Measurements from ENCODE around the gene CCDC12. TPM values are rescaled to one million over a fixed set of nuclear protein-coding genes. Genes with fewer than 3 reads are reported as not detected.

CCDC12 gene
- total RNA-seq, 4 donors from 2014 or later: 43.2 to 60.6 (median 51.8) TPM

GRCh38 chr3:46943237-46944187 lies 33.0 kb downstream of the CCDC12 start:
- H3K4me1 ChIP-seq: peaks cover 57 to 80% of the 10 kb centered on the region in 2 donors
- H3K27ac ChIP-seq: peak overlapping the region; percentile 71 to 87 (median 82)
- H3K9me3 ChIP-seq: no peaks in the 10 kb centered on the region
- peak; percentile 64 to 70 for DNase-seq
- peaks cover 0 to 5% of the 10 kb centered on the region in 2 donors for H3K36me3 ChIP-seq
- 55 to 72% methylated on average over 12 of the region's 12 CpGs for WGBS, 2 donors
- no peak for TF ChIP-seq CTCF (IDR thresholded peaks at IDR 0.05)
- TF ChIP-seq POLR2A (IDR thresholded peaks at IDR 0.05): no peak
- intact Hi-C loops (cut with DNase I): no loop called here
- H3K27me3 ChIP-seq: no peaks in the 10 kb centered on the region
- no peak overlapping the region for H3K4me3 ChIP-seq (replicated peaks in 1 of 3)

GRCh38 chr3:46942481-46943236 lies 33.9 kb downstream of the CCDC12 start:
- TF ChIP-seq CTCF (IDR thresholded peaks at IDR 0.05): no peak
- no peak for TF ChIP-seq POLR2A (IDR thresholded peaks at IDR 0.05)
- intact Hi-C loops (cut with DNase I): no loop called here
- Histone ChIP-seq H3K36me3 (peaks cover 0 to 5% of the 10 kb centered on the region in 2 donors), H3K27me3 (no peaks in the 10 kb centered on the region), H3K9me3 (no peaks in the 10 kb centered on the region), H3K4me1 (peaks cover 54 to 80% of the 10 kb centered on the region in 2 donors), H3K4me3 (replicated peaks in 1 of 3) (no peak overlapping the region), H3K27ac (peak overlapping the region; percentile 71 to 87 (median 82))
- no peak for DNase-seq
- WGBS, 2 donors: 81 to 84% methylated on average over 12 of the region's 12 CpGs

- no peak for TF ChIP-seq CTCF (IDR thresholded peaks at IDR 0.05)
- no peak for TF ChIP-seq POLR2A (IDR thresholded peaks at IDR 0.05)
- Histone ChIP-seq H3K4me3 (replicated peaks in 1 of 3) (no peak overlapping the region), H3K27me3 (no peaks in the 10 kb centered on the region), H3K27ac (peak overlapping the region in 2 of 3 donors; percentile 82 to 87), H3K4me1 (peaks cover 48 to 79% of the 10 kb centered on the region in 2 donors), H3K9me3 (no peaks in the 10 kb centered on the region), H3K36me3 (peaks cover 0 to 5% of the 10 kb centered on the region in 2 donors)
- WGBS, 2 donors: 86 to 90% methylated on average over 4 to 7 of the region's 7 CpGs
- no peak for DNase-seq
- intact Hi-C loops (cut with DNase I): no loop called here
Observed at GRCh38 chr3:46942076-46942475, 34.5 kb downstream of the CCDC12 start.

- no peak overlapping the region for H3K4me3 ChIP-seq (replicated peaks in 1 of 3)
- H3K9me3 ChIP-seq: no peaks in the 10 kb centered on the region
- no peak for DNase-seq
- TF ChIP-seq POLR2A (IDR thresholded peaks at IDR 0.05) (no peak), CTCF (IDR thresholded peaks at IDR 0.05) (no peak)
- H3K27ac ChIP-seq: peak overlapping the region in 1 of 3 donors; percentile 34
- 86 to 88% methylated on average over 12 of the region's 12 CpGs for WGBS, 2 donors
- peaks cover 0 to 5% of the 10 kb centered on the region in 2 donors for H3K36me3 ChIP-seq
- H3K4me1 ChIP-seq: peaks cover 45 to 77% of the 10 kb centered on the region in 2 donors
- intact Hi-C loops (cut with DNase I): no loop called here
- no peaks in the 10 kb centered on the region for H3K27me3 ChIP-seq
Observed at GRCh38 chr3:46939578-46940445, 36.7 kb downstream of the CCDC12 start.

All from thyroid gland (tissue), 4 donors.